IPS-NIHi11 (cell line): ENCODE measurements around the gene HAPLN2.
"Not testable (repeated sequence)": the region's sequence is repeated elsewhere in the genome, so short reads cannot be mapped to it uniquely, and the experiment has no call there.

Experiments used
- DNase-seq: peaks from one replicate; pipeline ENCODE4 v3.0.0; 2012; ENCODE audit warnings: mixed read lengths, low spot score

The HAPLN2 gene

GRCh38 chr1:156622581-156623297 lies 3.5 kb downstream of the HAPLN2 start:
- no peak for DNase-seq

GRCh38 chr1:156623946-156624813 lies 5.0 kb downstream of the HAPLN2 start:
- peak; percentile 77 for DNase-seq

GRCh38 chr1:156624814-156625435 lies 5.7 kb downstream of the HAPLN2 start:
- DNase-seq = no peak

- peak; percentile 56 for DNase-seq
Observed at GRCh38 chr1:156625436-156626078, 6.3 kb downstream of the HAPLN2 start.

GRCh38 chr1:156626079-156626438 lies 6.8 kb downstream of the HAPLN2 start:
- no peak for DNase-seq

- DNase-seq = no peak
Observed at GRCh38 chr1:156627313-156627880, 8.2 kb downstream of the HAPLN2 start.

GRCh38 chr1:156629823-156630449 lies 10.7 kb downstream of the HAPLN2 start:
- no peak for DNase-seq

- DNase-seq = not testable (repeated sequence)
Observed at GRCh38 chr1:156631152-156631551, 11.9 kb downstream of the HAPLN2 start.

GRCh38 chr1:156632355-156632754 lies 13.1 kb downstream of the HAPLN2 start:
- DNase-seq = no peak

GRCh38 chr1:156638189-156638985 lies 19.2 kb downstream of the HAPLN2 start:
- no peak for DNase-seq

GRCh38 chr1:156639601-156640101 lies 20.4 kb downstream of the HAPLN2 start:
- no peak for DNase-seq

GRCh38 chr1:156640842-156641706 lies 21.9 kb downstream of the HAPLN2 start:
- DNase-seq = no peak

GRCh38 chr1:156641761-156642264 lies 22.6 kb downstream of the HAPLN2 start, which contains the start of gene BCAN:
Gene BCAN (plus strand): TSS chr1:156642117. CDS start chr1:156646055, 3,938 bp downstream.
- peak; percentile 89 for DNase-seq

- DNase-seq = no peak
Observed at GRCh38 chr1:156642265-156643048, 23.2 kb downstream of the HAPLN2 start.

- DNase-seq = no peak
Observed at GRCh38 chr1:156643049-156643777, 24.0 kb downstream of the HAPLN2 start.

- DNase-seq = no peak
Observed at GRCh38 chr1:156643778-156644092, 24.5 kb downstream of the HAPLN2 start.

GRCh38 chr1:156644146-156644545 lies 24.9 kb downstream of the HAPLN2 start:
- DNase-seq = no peak

- no peak for DNase-seq
Observed at GRCh38 chr1:156644640-156645039, 25.4 kb downstream of the HAPLN2 start.
